Parathyroid adenoma (tissue), 2 donors: ENCODE data around the gene STARD10.
A peak's percentile ranks its signal among the peaks of the same experiment; 100 is the strongest.

Experiments
- H2AFZ ChIP-seq: fragments of 300-600 bp; sonication (generic); one replicate; pipeline ENCODE4 v1.7.0; 2017; ENCODE audit warnings: antibody characterized with exemption, mild to moderate bottlenecking
- H3K27ac ChIP-seq: fragments of 300-600 bp; sonication (generic); one replicate; pipeline ENCODE4 v1.7.0; 2017
- H3K27me3 ChIP-seq: fragments of 300-600 bp; sonication (generic); one replicate; pipeline ENCODE4 v1.7.0; 2017; ENCODE audit warnings: low read length; ENCODE audit not compliant: control insufficient read depth, insufficient read depth
- H3K36me3 ChIP-seq: fragments of 300-600 bp; sonication (generic); one replicate; pipeline ENCODE4 v1.7.0; 2017; ENCODE audit warnings: low read length; ENCODE audit not compliant: control insufficient read depth, insufficient read depth
- H3K4me1 ChIP-seq: fragments of 300-600 bp; sonication (generic); one replicate; pipeline ENCODE4 v1.7.0; 2017; ENCODE audit warnings: control low read depth
- H3K4me2 ChIP-seq: fragments of 300-600 bp; sonication (generic); one replicate; pipeline ENCODE4 v1.7.0; 2017; ENCODE audit warnings: low read length
- H3K4me3 ChIP-seq: fragments of 300-600 bp; sonication (generic); one replicate; pipeline ENCODE4 v1.7.0; 2017; ENCODE audit warnings: low read depth, low read length
- H3K79me2 ChIP-seq: fragments of 300-600 bp; sonication (generic); one replicate; pipeline ENCODE4 v1.7.0; 2017; ENCODE audit warnings: control low read depth
- H3K9ac ChIP-seq: fragments of 300-600 bp; sonication (generic); one replicate; pipeline ENCODE4 v1.7.0; 2017; ENCODE audit warnings: mild to moderate bottlenecking
- H3K9me3 ChIP-seq: fragments of 300-600 bp; sonication (generic); one replicate; pipeline ENCODE4 v1.7.0; 2017; ENCODE audit warnings: low read length; ENCODE audit not compliant: control insufficient read depth
- CTCF ChIP-seq: fragments of 300-600 bp; sonication (generic); IDR thresholded peaks from one replicate; pipeline ENCODE4 v1.7.0; 2017; ENCODE audit warnings: antibody characterized with exemption, mild to moderate bottlenecking
- donor health status: primary hyperparathyroidism.

STARD10 gene

GRCh38 chr11:72781063-72781312 is 12.9 kb downstream of the STARD10 start:
- no peaks in the 10 kb centered on the region for H3K4me1 ChIP-seq
- no peak overlapping the region for H3K27ac ChIP-seq
- peak overlapping the region; percentile 59 for H2AFZ ChIP-seq
- peak overlapping the region; percentile 19 for H3K9ac ChIP-seq
- H3K79me2 ChIP-seq = peaks cover 3% of the 10 kb centered on the region
- peak overlapping the region; percentile 64 for H3K4me2 ChIP-seq
- H3K9me3 ChIP-seq = no peaks in the 10 kb centered on the region
- H3K4me3 ChIP-seq = peak overlapping the region; percentile 66
- H3K27me3 ChIP-seq = no peaks in the 10 kb centered on the region
- no peak for TF ChIP-seq CTCF
- no peaks in the 10 kb centered on the region for H3K36me3 ChIP-seq

GRCh38 chr11:72780296-72781062 is 13.4 kb downstream of the STARD10 start:
- H3K4me2 ChIP-seq = peak overlapping the region; percentile 64
- H2AFZ ChIP-seq = peak overlapping the region; percentile 59
- no peak for TF ChIP-seq CTCF
- H3K9ac ChIP-seq = peak overlapping the region; percentile 19
- H3K27ac ChIP-seq = no peak overlapping the region
- H3K27me3 ChIP-seq = no peaks in the 10 kb centered on the region
- no peaks in the 10 kb centered on the region for H3K4me1 ChIP-seq
- H3K79me2 ChIP-seq = peaks cover 3% of the 10 kb centered on the region
- peak overlapping the region; percentile 66 for H3K4me3 ChIP-seq
- H3K9me3 ChIP-seq = no peaks in the 10 kb centered on the region
- no peaks in the 10 kb centered on the region for H3K36me3 ChIP-seq

GRCh38 chr11:72779495-72780128 is 14.2 kb downstream of the STARD10 start:
- Histone ChIP-seq H3K36me3 (no peaks in the 10 kb centered on the region), H3K4me3 (no peak overlapping the region), H3K27me3 (no peaks in the 10 kb centered on the region), H3K27ac (no peak overlapping the region), H3K4me1 (no peaks in the 10 kb centered on the region), H3K9ac (no peak overlapping the region), H3K79me2 (peaks cover 3% of the 10 kb centered on the region), H3K9me3 (no peaks in the 10 kb centered on the region), H3K4me2 (no peak overlapping the region), H2AFZ (no peak overlapping the region)
- TF ChIP-seq CTCF = no peak

GRCh38 chr11:72778535-72779494 is 15.0 kb downstream of the STARD10 start:
- Histone ChIP-seq H3K4me3 (no peak overlapping the region), H3K36me3 (no peaks in the 10 kb centered on the region), H2AFZ (no peak overlapping the region), H3K79me2 (peaks cover 3% of the 10 kb centered on the region), H3K4me2 (no peak overlapping the region), H3K27me3 (no peaks in the 10 kb centered on the region), H3K4me1 (no peaks in the 10 kb centered on the region), H3K9ac (no peak overlapping the region), H3K27ac (no peak overlapping the region), H3K9me3 (no peaks in the 10 kb centered on the region)
- no peak for TF ChIP-seq CTCF
